ENCODE measurements around the gene HES4.
"Not testable (repeated sequence)": the region's sequence is repeated elsewhere in the genome, so short reads cannot be mapped to it uniquely, and the experiment has no call there.

The HES4 gene

GRCh38 chr1:997713-997992 lies 2.2 kb downstream of the HES4 start:
- in situ Hi-C loops (cut with HindIII; ENCODE audit: low sequenced_read_pairs): no loop called here
- no peak for TF ChIP-seq CTCF (IDR thresholded peaks at IDR 0.05; ENCODE audit: low read depth, low read length)
- no peak for DNase-seq (ENCODE audit: low read depth, low spot score)
- H3K4me3 ChIP-seq (ENCODE audit: low read depth, low read length): no peak overlapping the region

GRCh38 chr1:996851-997712 lies 2.8 kb downstream of the HES4 start:
- in situ Hi-C loops (cut with HindIII; ENCODE audit: low sequenced_read_pairs): no loop called here
- no peak for TF ChIP-seq CTCF (IDR thresholded peaks at IDR 0.05; ENCODE audit: low read depth, low read length)
- DNase-seq (ENCODE audit: low read depth, low spot score): no peak
- H3K4me3 ChIP-seq (ENCODE audit: low read depth, low read length): no peak overlapping the region

GRCh38 chr1:995665-996633 lies 3.9 kb downstream of the HES4 start:
- no peak for TF ChIP-seq CTCF (IDR thresholded peaks at IDR 0.05; ENCODE audit: low read depth, low read length)
- in situ Hi-C loops (cut with HindIII; ENCODE audit: low sequenced_read_pairs): no loop called here
- no peak for DNase-seq (ENCODE audit: low read depth, low spot score)
- no peak overlapping the region for H3K4me3 ChIP-seq (ENCODE audit: low read depth, low read length)

GRCh38 chr1:994546-994945 lies 5.4 kb downstream of the HES4 start:
- DNase-seq (ENCODE audit: low read depth, low spot score); H3K4me3 ChIP-seq (ENCODE audit: low read depth, low read length); in situ Hi-C loops (cut with HindIII; ENCODE audit: low sequenced_read_pairs): not testable (repeated sequence)

- no peak for DNase-seq (ENCODE audit: low read depth, low spot score)
- H3K4me3 ChIP-seq (ENCODE audit: low read depth, low read length): no peak overlapping the region
- no peak for TF ChIP-seq CTCF (IDR thresholded peaks at IDR 0.05; ENCODE audit: low read depth, low read length)
- in situ Hi-C loops (cut with HindIII; ENCODE audit: low sequenced_read_pairs): no loop called here
Observed at GRCh38 chr1:993379-993995, 6.4 kb downstream of the HES4 start.

- no peak overlapping the region for H3K4me3 ChIP-seq (ENCODE audit: low read depth, low read length)
- DNase-seq (ENCODE audit: low read depth, low spot score): no peak
- no peak for TF ChIP-seq CTCF (IDR thresholded peaks at IDR 0.05; ENCODE audit: low read depth, low read length)
- in situ Hi-C loops (cut with HindIII; ENCODE audit: low sequenced_read_pairs): no loop called here
Observed at GRCh38 chr1:992362-992761, 7.5 kb downstream of the HES4 start.
